HG03045 (cell line): ENCODE results near the gene ZC3H12D.
"Not testable (repeated sequence)": the region's sequence is repeated elsewhere in the genome, so short reads cannot be mapped to it uniquely, and the experiment has no call there.

Experiments
- ATAC-seq: cut with Tn5 transposase; IDR thresholded peaks from one replicate; pipeline ENCODE4 v1.9.1; 2021; ENCODE audit warnings: mild to moderate bottlenecking, moderate library complexity; ENCODE audit not compliant: unreplicated experiment

Gene ZC3H12D

GRCh38 chr6:149444360-149445094, 40.3 kb downstream of the ZC3H12D start:
- not testable (repeated sequence) for ATAC-seq

- no peak for ATAC-seq
Measured at GRCh38 chr6:149443411-149444181, 41.2 kb downstream of the ZC3H12D start.

- no peak for ATAC-seq
Measured at GRCh38 chr6:149441740-149442139, 43.1 kb downstream of the ZC3H12D start.

- no peak for ATAC-seq
Measured at GRCh38 chr6:149440735-149441671, 43.8 kb downstream of the ZC3H12D start.

GRCh38 chr6:149439626-149440025, 45.2 kb downstream of the ZC3H12D start:
- ATAC-seq, result no peak

- no peak for ATAC-seq
Measured at GRCh38 chr6:149438855-149439254, 46.0 kb downstream of the ZC3H12D start.

GRCh38 chr6:149437212-149437611, 47.6 kb downstream of the ZC3H12D start:
- no peak for ATAC-seq

GRCh38 chr6:149436647-149437046, 48.2 kb downstream of the ZC3H12D start:
- no peak for ATAC-seq

GRCh38 chr6:149435919-149436586, 48.8 kb downstream of the ZC3H12D start:
- ATAC-seq, result no peak

- no peak for ATAC-seq
Measured at GRCh38 chr6:149433881-149434280, 50.9 kb downstream of the ZC3H12D start.

- ATAC-seq, result no peak
Measured at GRCh38 chr6:149433405-149433804, 51.4 kb downstream of the ZC3H12D start.

- ATAC-seq, result no peak
Measured at GRCh38 chr6:149431905-149432775, 52.7 kb downstream of the ZC3H12D start.

- no peak for ATAC-seq
Measured at GRCh38 chr6:149429427-149430360, 55.1 kb downstream of the ZC3H12D start.

- ATAC-seq, result no peak
Measured at GRCh38 chr6:149428606-149429005, 56.2 kb downstream of the ZC3H12D start.

- ATAC-seq, result no peak
Measured at GRCh38 chr6:149425754-149426153, 59.1 kb downstream of the ZC3H12D start.

GRCh38 chr6:149425224-149425623, 59.6 kb downstream of the ZC3H12D start:
- ATAC-seq, result no peak

GRCh38 chr6:149423964-149424440, 60.8 kb downstream of the ZC3H12D start:
- no peak for ATAC-seq

GRCh38 chr6:149422581-149422980, 62.2 kb downstream of the ZC3H12D start:
- ATAC-seq, result no peak
